Natural killer cell (primary cell): ENCODE data around the gene AHDC1. TPM values are rescaled to one million over a fixed set of nuclear protein-coding genes. Genes with fewer than 3 reads are reported as not detected.
"Not testable (repeated sequence)": the region's sequence is repeated elsewhere in the genome, so short reads cannot be mapped to it uniquely, and the experiment has no call there.

ENCODE experiments used
- ATAC-seq, 3 donors: fragments of 150-1000 bp in 2 of 3; fragments of 200-7000 bp in 1 of 3; cut with Tn5 transposase; 1 replicate in 1 of 3; 2 replicates in 2 of 3; pipeline ENCODE4 v1.10.0; 2021; ENCODE audit warnings: mild to moderate bottlenecking in 2 of 3, moderate library complexity in 2 of 3
- DNase-seq, 2 donors: peaks; one replicate each; pipeline versions ENCODE4 v3.0.0 to v3.0.0-alpha.2; 2013 to 2021; ENCODE audit warnings: mixed read lengths in 1 of 2
- H3K27ac ChIP-seq: one replicate; pipeline ENCODE4 v1.5.1; 2013; ENCODE audit warnings: mild to moderate bottlenecking, low read length
- H3K27me3 ChIP-seq: one replicate; pipeline ENCODE4 v1.6.1; 2013; ENCODE audit warnings: low read length; ENCODE audit not compliant: control insufficient read depth, insufficient read depth
- H3K36me3 ChIP-seq: one replicate; pipeline ENCODE4 v1.6.1; 2013; ENCODE audit warnings: low read length; ENCODE audit not compliant: control insufficient read depth, insufficient read depth
- H3K4me1 ChIP-seq: one replicate; pipeline ENCODE4 v1.6.1; 2013; ENCODE audit warnings: low read length; ENCODE audit not compliant: control insufficient read depth, insufficient read depth
- H3K4me3 ChIP-seq: one replicate; pipeline ENCODE4 v1.5.1; 2013; ENCODE audit warnings: low read length
- H3K9me3 ChIP-seq: one replicate; pipeline ENCODE4 v1.6.1; 2013; ENCODE audit warnings: low read length; ENCODE audit not compliant: control insufficient read depth, insufficient read depth
- H3K27ac Mint-ChIP-seq, 2 donors: one replicate each; pipeline ENCODE4 v1.8.0; 2022; ENCODE audit warnings: mild to moderate bottlenecking in 2 of 2, mixed read lengths in 2 of 2, moderate library complexity in 1 of 2
- H3K27me3 Mint-ChIP-seq, 2 donors: one replicate each; pipeline ENCODE4 v1.8.0; 2022; ENCODE audit warnings: low read depth in 2 of 2, mixed read lengths in 2 of 2
- H3K36me3 Mint-ChIP-seq: one replicate; pipeline ENCODE4 v1.8.0; 2022; ENCODE audit warnings: mixed read lengths
- H3K4me1 Mint-ChIP-seq, 2 donors: one replicate each; pipeline ENCODE4 v1.8.0; 2022; ENCODE audit warnings: mixed read lengths in 2 of 2
- H3K4me3 Mint-ChIP-seq: one replicate; pipeline ENCODE4 v1.8.0; 2022; ENCODE audit warnings: mild to moderate bottlenecking, moderate library complexity, mixed read lengths
- H3K9me3 Mint-ChIP-seq, 2 donors: one replicate each; pipeline ENCODE4 v1.8.0; 2022; ENCODE audit warnings: mixed read lengths in 2 of 2
- CTCF ChIP-seq: fragments of 200-600 bp; IDR thresholded peaks from one replicate; pipeline ENCODE4 v1.8.0; 2022; ENCODE audit warnings: antibody characterized with exemption
- WGBS: methylation state at CpG from one replicate; pipeline ENCODE4 v1.1.7; 2013; ENCODE audit warnings: missing lambda C conversion rate; ENCODE audit not compliant: insufficient coverage; 5-methylcytosine and 5-hydroxymethylcytosine counted together
- intact Hi-C: fragments of 100-400 bp; cut with micrococcal nuclease; formaldehyde crosslinking; loops from one replicate; pipeline ENCODE4 v1.14.2; 2022
- total RNA-seq, 4 donors: library from RNA; stranded (reverse); fragments of 120-200 nt in 1 of 4; gene quantifications; one replicate each; pipeline versions ENCODE4 v1.2.3 to v1.2.4, GENCODE V29; 2013 to 2022

The AHDC1 gene
- total RNA-seq, 3 donors from 2014 or later (not counting 1 experiment from before 2014, with no cell fraction given), result 39.6 to 67.0 (median 47.0) TPM

GRCh38 chr1:27555700-27556424 is 48.1 kb downstream of the AHDC1 start:
- Mint-ChIP-seq H3K27me3 (no peaks in the 10 kb centered on the region), H3K27ac (peak overlapping the region; percentile 77 to 83)
- intact Hi-C loops, result loop anchor here (1.0 kb wide), 2 partner anchors 50 to 107 kb away; no protein-coding TSS in a partner anchor

GRCh38 chr1:27554759-27555699 is 48.9 kb downstream of the AHDC1 start:
- Histone ChIP-seq H3K36me3 (peaks cover 29% of the 10 kb centered on the region), H3K9me3 (no peaks in the 10 kb centered on the region), H3K4me3 (no peak overlapping the region), H3K27me3 (no peaks in the 10 kb centered on the region), H3K4me1 (peaks cover 36% of the 10 kb centered on the region), H3K27ac (no peak overlapping the region)
- no peaks in the 10 kb centered on the region for H3K27me3 Mint-ChIP-seq
- WGBS, result 64% methylated on average over 8 of the region's 8 CpGs
- no peaks in the 10 kb centered on the region for H3K9me3 Mint-ChIP-seq
- no peak for ATAC-seq
- no peaks in the 10 kb centered on the region for H3K36me3 Mint-ChIP-seq
- H3K4me1 Mint-ChIP-seq, result peaks cover 27 to 42% of the 10 kb centered on the region in 2 donors
- H3K27ac Mint-ChIP-seq, result peak overlapping the region; percentile 4 to 77
- no peak for DNase-seq
- TF ChIP-seq CTCF, result no peak
- intact Hi-C loops, result no loop called here
- no peak overlapping the region for H3K4me3 Mint-ChIP-seq

More at GRCh38 chr1:27555700-27556424, 48.1 kb downstream of the AHDC1 start:
- no peaks in the 10 kb centered on the region for H3K9me3 ChIP-seq
- peak overlapping the region; percentile 27 for H3K27ac ChIP-seq
- H3K36me3 ChIP-seq, result peaks cover 21% of the 10 kb centered on the region
- TF ChIP-seq CTCF, result no peak
- no peak overlapping the region for H3K4me3 ChIP-seq
- H3K36me3 Mint-ChIP-seq, result no peaks in the 10 kb centered on the region
- DNase-seq (peak in 1 of 2 donors; percentile 45), ATAC-seq (peak in 2 of 3 donors; percentile 37 to 52)
- peaks cover 39% of the 10 kb centered on the region for H3K4me1 ChIP-seq
- peak overlapping the region; percentile 63 for H3K4me3 Mint-ChIP-seq
- H3K27me3 ChIP-seq, result no peaks in the 10 kb centered on the region
- WGBS, result 11% methylated on average over 11 of the region's 12 CpGs
- peaks cover 34 to 50% of the 10 kb centered on the region in 2 donors for H3K4me1 Mint-ChIP-seq
- no peaks in the 10 kb centered on the region for H3K9me3 Mint-ChIP-seq

- no peak for ATAC-seq
- no peak overlapping the region for H3K4me3 ChIP-seq
- TF ChIP-seq CTCF, result no peak
- peak overlapping the region; percentile 4 to 77 for H3K27ac Mint-ChIP-seq
- intact Hi-C loops, result no loop called here
- no peaks in the 10 kb centered on the region for H3K27me3 ChIP-seq
- H3K4me1 ChIP-seq, result peaks cover 31% of the 10 kb centered on the region
- H3K36me3 Mint-ChIP-seq, result no peaks in the 10 kb centered on the region
- peaks cover 20 to 35% of the 10 kb centered on the region in 2 donors for H3K4me1 Mint-ChIP-seq
- H3K9me3 ChIP-seq, result no peaks in the 10 kb centered on the region
- H3K9me3 Mint-ChIP-seq, result no peaks in the 10 kb centered on the region
- no peak overlapping the region for H3K27ac ChIP-seq
- no peak overlapping the region for H3K4me3 Mint-ChIP-seq
- peaks cover 33% of the 10 kb centered on the region for H3K36me3 ChIP-seq
- no peak for DNase-seq
- H3K27me3 Mint-ChIP-seq, result no peaks in the 10 kb centered on the region
- whole genome bisulfite sequencing, result 96% methylated on average over 4 of the region's 4 CpGs
These were observed 49.7 kb downstream of the AHDC1 start for GRCh38 chr1:27554293-27554692.

GRCh38 chr1:27553823-27554222 is 50.1 kb downstream of the AHDC1 start:
- DNase-seq, H3K27ac ChIP-seq, H3K4me3 ChIP-seq, intact Hi-C loops, H3K27me3 ChIP-seq, H3K36me3 Mint-ChIP-seq, ATAC-seq, H3K9me3 Mint-ChIP-seq, H3K4me3 Mint-ChIP-seq, H3K27me3 Mint-ChIP-seq, H3K9me3 ChIP-seq: not testable (repeated sequence)
- 98% methylated on average over 7 of the region's 7 CpGs for WGBS
- H3K4me1 Mint-ChIP-seq, result peaks cover 18 to 33% of the 10 kb centered on the region in 2 donors
- peaks cover 31% of the 10 kb centered on the region for H3K4me1 ChIP-seq
- H3K36me3 ChIP-seq, result peaks cover 34% of the 10 kb centered on the region
- H3K27ac Mint-ChIP-seq, result peak overlapping the region; percentile 4 to 77
